ENCODE results near the gene SRPK2.

DNA sequence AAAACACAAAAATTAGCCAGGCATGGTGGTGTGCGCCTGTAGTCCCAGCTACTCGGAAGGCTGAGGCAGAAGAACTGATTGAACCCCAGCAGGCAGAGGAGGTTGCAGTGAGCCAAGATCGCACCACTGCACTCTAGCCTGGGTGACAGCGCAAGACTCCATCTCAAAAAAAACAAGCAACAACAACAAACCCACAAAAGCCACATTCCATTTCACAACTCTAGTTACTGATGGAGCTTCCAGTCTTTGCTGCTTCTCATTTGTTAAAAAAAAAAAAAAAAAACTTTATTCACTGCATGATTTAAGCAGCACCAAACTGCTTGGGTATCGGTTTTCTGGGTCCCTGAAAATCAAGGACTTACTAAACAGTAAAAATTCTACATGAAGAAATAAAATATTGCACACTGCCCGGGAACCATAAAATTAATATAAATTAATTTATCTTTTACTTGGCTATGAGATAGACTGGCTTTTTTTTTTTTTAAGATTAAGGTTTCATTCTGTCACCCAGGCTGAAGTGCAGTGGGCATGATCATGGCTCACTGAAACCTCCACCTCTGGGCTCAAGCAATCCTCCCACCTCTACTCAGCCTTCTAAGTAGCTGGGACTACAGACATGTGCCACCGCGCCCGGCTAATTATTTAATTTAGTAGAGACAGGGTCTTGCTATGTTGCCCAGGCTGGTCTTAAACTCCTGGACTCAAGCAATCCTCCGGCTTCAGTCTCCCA lies 42.0 kb downstream of the SRPK2 start:
- TF ChIP-seq CTCF (conservative IDR thresholded peaks at IDR 0.05; ENCODE audit: low read length): no peak
- TF ChIP-seq EZH2phosphoT487 (IDR thresholded peaks at IDR 0.05; ENCODE audit: borderline replicate concordance): no peak

Measured in Loucy (cell line).